Measurements from ENCODE around the gene PAF1. TPM values are rescaled to one million over a fixed set of nuclear protein-coding genes. Genes with fewer than 3 reads are reported as not detected.

The PAF1 gene
- total RNA-seq, 1 experiment from 2014 or later: 25.3 TPM

GRCh38 chr19:39397360-39398296 lies 6.7 kb upstream of the PAF1 start:
- Histone ChIP-seq H3K9me2 (replicated peaks; ENCODE audit: insufficient read depth, low read length) (no peaks in the 10 kb centered on the region), H3K4me1 (ENCODE audit: low read length) (peaks cover 31% of the 10 kb centered on the region), H3K27me3 (ENCODE audit: low read length) (no peaks in the 10 kb centered on the region), H2AFZ (ENCODE audit: low read length) (no peak overlapping the region), H3K9me3 (ENCODE audit: low read length) (no peaks in the 10 kb centered on the region), H3K27ac (ENCODE audit: low read length) (no peak overlapping the region), H3K36me3 (ENCODE audit: insufficient read depth, low read length) (peaks cover 8% of the 10 kb centered on the region; the same call in 1 of the 2 replicates), H3K79me2 (ENCODE audit: low read length) (peaks cover 7% of the 10 kb centered on the region; the same call in 1 of the 2 replicates), H3K4me2 (ENCODE audit: low read depth, low read length, poor library complexity, severe bottlenecking) (no peak overlapping the region), H3K9ac (ENCODE audit: low read length) (peak overlapping the region; percentile 9), H3K4me3 (ENCODE audit: low read length) (no peak overlapping the region), H4K20me1 (ENCODE audit: insufficient read depth, low read depth, low read length) (no peaks in the 10 kb centered on the region)
- peak; percentile 95 for DNase-seq

DNA sequence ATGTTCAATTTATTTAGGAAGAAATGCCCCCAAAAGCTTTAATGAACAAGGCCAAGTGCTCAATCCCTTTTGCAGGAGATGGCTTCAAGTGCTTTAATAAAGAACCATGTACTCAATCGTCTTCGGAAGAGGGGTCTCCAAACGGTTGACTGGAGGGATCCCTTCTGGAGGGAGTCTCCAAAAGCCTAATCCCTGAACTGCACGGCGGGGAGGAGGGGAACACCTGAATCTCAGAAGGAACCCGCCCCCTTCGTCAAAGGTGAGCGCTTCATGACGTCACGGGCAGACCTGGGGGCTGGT lies 505 bp downstream of the PAF1 start:
- H3K9me2 ChIP-seq (replicated peaks; ENCODE audit: insufficient read depth, low read length): no peaks in the 10 kb centered on the region
- H3K27me3 ChIP-seq (ENCODE audit: low read length): no peaks in the 10 kb centered on the region
- H3K4me1 ChIP-seq (ENCODE audit: low read length): peaks cover 20% of the 10 kb centered on the region
- H3K9ac ChIP-seq (ENCODE audit: low read length): peak overlapping the region; percentile 86
- H2AFZ ChIP-seq (ENCODE audit: low read length): peak overlapping the region; percentile 28; the same call in 1 of the 2 replicates
- peaks cover 31% of the 10 kb centered on the region for H3K79me2 ChIP-seq (ENCODE audit: low read length)
- peak overlapping the region; percentile 92 for H3K4me3 ChIP-seq (ENCODE audit: low read length)
- H3K27ac ChIP-seq (ENCODE audit: low read length): peak overlapping the region; percentile 75
- H4K20me1 ChIP-seq (ENCODE audit: insufficient read depth, low read depth, low read length): no peaks in the 10 kb centered on the region
- H3K4me2 ChIP-seq (ENCODE audit: low read depth, low read length, poor library complexity, severe bottlenecking): peak overlapping the region; percentile 91
- H3K9me3 ChIP-seq (ENCODE audit: low read length): no peaks in the 10 kb centered on the region
- peaks cover 22% of the 10 kb centered on the region; the same call in 1 of the 2 replicates for H3K36me3 ChIP-seq (ENCODE audit: insufficient read depth, low read length)
- no peak for DNase-seq

DNA sequence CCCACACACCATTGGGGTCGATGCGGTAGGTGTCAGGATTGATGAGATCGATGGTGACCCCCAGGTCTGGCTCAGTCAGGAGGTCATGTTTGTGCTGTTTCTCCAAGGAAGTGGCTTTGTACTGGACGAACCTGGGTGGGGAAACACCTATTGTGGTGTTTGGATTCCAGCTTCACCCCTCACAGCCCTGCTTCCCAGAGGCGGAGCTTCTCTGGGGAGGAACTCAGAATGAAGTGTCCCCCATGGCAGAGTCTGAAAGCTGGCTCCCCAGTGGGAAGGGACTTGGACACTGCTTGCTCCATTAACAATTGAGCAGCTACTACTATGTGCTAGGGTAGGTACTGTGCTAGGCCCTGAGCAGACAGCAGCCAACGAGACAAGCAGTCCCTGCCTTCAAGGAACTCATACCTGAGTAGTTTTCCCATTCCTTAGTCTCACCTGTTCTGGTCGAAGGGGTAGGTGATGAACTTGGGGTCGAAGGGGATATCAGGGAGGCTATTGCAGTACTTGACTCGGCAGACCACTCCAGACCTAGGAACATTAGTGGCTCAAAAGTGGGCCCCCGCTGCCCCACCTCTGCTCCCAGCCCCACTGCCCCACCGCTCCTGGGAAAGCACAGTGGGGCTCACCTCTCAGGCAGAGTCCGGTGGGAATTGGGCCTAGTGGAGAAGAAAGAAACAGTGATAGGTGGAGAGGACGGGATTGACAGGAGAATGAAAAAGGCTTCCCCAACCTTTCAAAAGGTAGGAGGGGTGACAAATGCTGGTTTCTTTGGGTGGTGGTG lies 1.1 kb downstream of the PAF1 start:
- Histone ChIP-seq H3K36me3 (ENCODE audit: insufficient read depth, low read length) (peaks cover 22% of the 10 kb centered on the region; the same call in 1 of the 2 replicates), H3K4me2 (ENCODE audit: low read depth, low read length, poor library complexity, severe bottlenecking) (peak overlapping the region; percentile 91), H3K27me3 (ENCODE audit: low read length) (no peaks in the 10 kb centered on the region), H3K4me1 (ENCODE audit: low read length) (peaks cover 20% of the 10 kb centered on the region), H3K27ac (ENCODE audit: low read length) (peak overlapping the region; percentile 75), H3K79me2 (ENCODE audit: low read length) (peaks cover 31% of the 10 kb centered on the region), H3K9ac (ENCODE audit: low read length) (peak overlapping the region; percentile 86), H2AFZ (ENCODE audit: low read length) (no peak overlapping the region), H3K9me3 (ENCODE audit: low read length) (no peaks in the 10 kb centered on the region), H3K9me2 (replicated peaks; ENCODE audit: insufficient read depth, low read length) (no peaks in the 10 kb centered on the region), H4K20me1 (ENCODE audit: insufficient read depth, low read depth, low read length) (no peaks in the 10 kb centered on the region), H3K4me3 (ENCODE audit: low read length) (peak overlapping the region; percentile 92)
- no peak for DNase-seq

- H3K4me2 ChIP-seq (ENCODE audit: low read depth, low read length, poor library complexity, severe bottlenecking): no peak overlapping the region
- H4K20me1 ChIP-seq (ENCODE audit: insufficient read depth, low read depth, low read length): no peaks in the 10 kb centered on the region
- no peaks in the 10 kb centered on the region for H3K9me2 ChIP-seq (replicated peaks; ENCODE audit: insufficient read depth, low read length)
- H3K4me3 ChIP-seq (ENCODE audit: low read length): no peak overlapping the region
- H3K27ac ChIP-seq (ENCODE audit: low read length): no peak overlapping the region
- H3K79me2 ChIP-seq (ENCODE audit: low read length): peaks cover 30% of the 10 kb centered on the region
- H3K27me3 ChIP-seq (ENCODE audit: low read length): no peaks in the 10 kb centered on the region
- DNase-seq: no peak
- no peak overlapping the region for H3K9ac ChIP-seq (ENCODE audit: low read length)
- H3K4me1 ChIP-seq (ENCODE audit: low read length): peaks cover 20% of the 10 kb centered on the region
- H3K36me3 ChIP-seq (ENCODE audit: insufficient read depth, low read length): peaks cover 24% of the 10 kb centered on the region
- H2AFZ ChIP-seq (ENCODE audit: low read length): no peak overlapping the region
- no peaks in the 10 kb centered on the region for H3K9me3 ChIP-seq (ENCODE audit: low read length)
Observed at GRCh38 chr19:39388657-39389056, 2.2 kb downstream of the PAF1 start.

GRCh38 chr19:39386557-39386956 lies 4.3 kb downstream of the PAF1 start:
- Histone ChIP-seq H3K4me3 (ENCODE audit: low read length) (no peak overlapping the region), H3K36me3 (ENCODE audit: insufficient read depth, low read length) (peaks cover 19% of the 10 kb centered on the region), H3K4me1 (ENCODE audit: low read length) (peaks cover 11% of the 10 kb centered on the region), H3K27me3 (ENCODE audit: low read length) (no peaks in the 10 kb centered on the region), H3K4me2 (ENCODE audit: low read depth, low read length, poor library complexity, severe bottlenecking) (no peak overlapping the region), H3K79me2 (ENCODE audit: low read length) (peaks cover 15% of the 10 kb centered on the region), H3K9ac (ENCODE audit: low read length) (no peak overlapping the region), H3K9me2 (replicated peaks; ENCODE audit: insufficient read depth, low read length) (no peaks in the 10 kb centered on the region), H4K20me1 (ENCODE audit: insufficient read depth, low read depth, low read length) (no peaks in the 10 kb centered on the region), H3K27ac (ENCODE audit: low read length) (no peak overlapping the region), H2AFZ (ENCODE audit: low read length) (no peak overlapping the region), H3K9me3 (ENCODE audit: low read length) (no peaks in the 10 kb centered on the region)
- no peak for DNase-seq

DNA sequence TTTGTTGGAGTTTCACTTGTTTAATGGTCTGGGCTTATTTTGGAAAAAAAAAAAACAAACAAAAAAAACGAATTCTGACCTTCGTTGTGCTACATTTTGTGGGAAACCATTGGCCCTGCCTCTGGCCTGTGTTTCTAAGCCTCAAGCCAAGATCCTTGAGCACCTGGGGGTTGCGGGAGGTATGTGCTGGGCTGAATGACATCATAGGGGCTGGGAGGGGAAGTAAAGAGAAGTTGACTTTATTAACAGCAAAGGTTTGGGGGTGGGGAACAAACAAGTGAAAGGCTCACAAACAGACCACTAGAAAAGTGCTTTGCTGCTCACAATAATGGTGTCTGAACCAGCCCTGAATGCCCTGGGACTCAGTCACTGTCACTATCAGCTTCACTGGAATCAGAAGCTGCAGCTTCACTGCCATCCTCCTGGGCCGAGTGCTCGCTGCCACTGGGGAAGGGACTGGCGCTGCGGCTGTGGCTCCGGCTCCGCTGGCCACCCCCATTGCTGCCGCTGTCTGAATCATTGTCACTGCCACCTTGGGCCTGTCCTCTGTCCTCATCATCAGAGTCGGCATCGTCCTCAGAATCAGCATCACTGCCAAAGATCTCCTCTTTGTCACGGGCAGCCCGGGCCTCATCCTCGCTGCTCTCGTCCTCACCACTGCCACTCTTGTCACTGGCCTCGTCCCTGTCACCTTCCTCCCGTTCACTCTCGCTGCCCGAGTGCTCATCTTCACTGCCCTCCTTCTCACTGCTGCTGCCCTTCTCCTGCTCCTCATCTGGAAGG lies 5.1 kb downstream of the PAF1 start:
- Histone ChIP-seq H3K27me3 (ENCODE audit: low read length) (no peaks in the 10 kb centered on the region), H3K27ac (ENCODE audit: low read length) (no peak overlapping the region), H3K36me3 (ENCODE audit: insufficient read depth, low read length) (peaks cover 19% of the 10 kb centered on the region), H3K79me2 (ENCODE audit: low read length) (peaks cover 13% of the 10 kb centered on the region), H3K9ac (ENCODE audit: low read length) (no peak overlapping the region), H2AFZ (ENCODE audit: low read length) (no peak overlapping the region), H4K20me1 (ENCODE audit: insufficient read depth, low read depth, low read length) (no peaks in the 10 kb centered on the region), H3K4me2 (ENCODE audit: low read depth, low read length, poor library complexity, severe bottlenecking) (no peak overlapping the region), H3K4me3 (ENCODE audit: low read length) (no peak overlapping the region), H3K4me1 (ENCODE audit: low read length) (peaks cover 11% of the 10 kb centered on the region), H3K9me2 (replicated peaks; ENCODE audit: insufficient read depth, low read length) (no peaks in the 10 kb centered on the region), H3K9me3 (ENCODE audit: low read length) (no peaks in the 10 kb centered on the region)
- DNase-seq: peak; percentile 44

GRCh38 chr19:39384839-39385568 lies 5.9 kb downstream of the PAF1 start:
- no peak overlapping the region for H3K4me3 ChIP-seq (ENCODE audit: low read length)
- no peak overlapping the region for H3K9ac ChIP-seq (ENCODE audit: low read length)
- no peak for DNase-seq
- no peaks in the 10 kb centered on the region for H4K20me1 ChIP-seq (ENCODE audit: insufficient read depth, low read depth, low read length)
- no peaks in the 10 kb centered on the region for H3K27me3 ChIP-seq (ENCODE audit: low read length)
- H3K4me2 ChIP-seq (ENCODE audit: low read depth, low read length, poor library complexity, severe bottlenecking): no peak overlapping the region
- H2AFZ ChIP-seq (ENCODE audit: low read length): no peak overlapping the region
- H3K27ac ChIP-seq (ENCODE audit: low read length): no peak overlapping the region
- H3K9me2 ChIP-seq (replicated peaks; ENCODE audit: insufficient read depth, low read length): no peaks in the 10 kb centered on the region
- H3K36me3 ChIP-seq (ENCODE audit: insufficient read depth, low read length): peaks cover 19% of the 10 kb centered on the region
- H3K4me1 ChIP-seq (ENCODE audit: low read length): peaks cover 7% of the 10 kb centered on the region
- no peaks in the 10 kb centered on the region for H3K9me3 ChIP-seq (ENCODE audit: low read length)
- peaks cover 6% of the 10 kb centered on the region for H3K79me2 ChIP-seq (ENCODE audit: low read length)
